GM19099 (cell line): ENCODE data around the gene POTED.
"Not testable (repeated sequence)": the region's sequence is repeated elsewhere in the genome, so short reads cannot be mapped to it uniquely, and the experiment has no call there.

Source experiments
- POLR2A ChIP-seq: IDR thresholded peaks from 3 replicates; pipeline ENCODE4 v1.6.1; 2011; ENCODE audit warnings: low read depth; ENCODE audit not compliant: insufficient read length; ENCODE audit errors: extremely low read depth

POTED gene

GRCh38 chr21:13609477-13609876, at the start of gene POTED:
Gene POTED (plus strand): TSS chr21:13609777. CDS start chr21:13610229, 452 bp downstream.
- not testable (repeated sequence) for TF ChIP-seq POLR2A
